Fibroblast of lung (primary cell): ENCODE data around the gene GTF2H1. TPM values are rescaled to one million over a fixed set of nuclear protein-coding genes. Genes with fewer than 3 reads are reported as not detected.

Source experiments
- DNase-seq, 2 donors: peaks; one replicate each; pipeline versions ENCODE4 v3.0.0 to v3.0.0-alpha.2; 2010; ENCODE audit warnings: low read depth in 2 of 2
- H2AFZ ChIP-seq: 2 replicates; pipeline ENCODE4 v1.5.1; 2012; ENCODE audit warnings: low read length, control low read depth, inconsistent platforms
- H3K27ac ChIP-seq: 2 replicates; pipeline ENCODE4 v1.5.1; 2011; ENCODE audit warnings: low read length, control low read depth; ENCODE audit not compliant: insufficient read depth
- H3K27me3 ChIP-seq: 2 replicates; pipeline ENCODE4 v1.5.1; 2011; ENCODE audit warnings: mild to moderate bottlenecking, low read length; ENCODE audit not compliant: control insufficient read depth, insufficient read depth
- H3K36me3 ChIP-seq: 2 replicates; pipeline ENCODE4 v1.5.1; 2011; ENCODE audit warnings: low read length; ENCODE audit not compliant: control insufficient read depth, insufficient read depth
- H3K4me1 ChIP-seq: 2 replicates; pipeline ENCODE4 v1.5.1; 2011; ENCODE audit warnings: low read length; ENCODE audit not compliant: control insufficient read depth, insufficient read depth; ENCODE audit errors: extremely low read depth
- H3K4me2 ChIP-seq: 2 replicates; pipeline ENCODE4 v1.5.1; 2011; ENCODE audit warnings: low read length, control low read depth; ENCODE audit not compliant: insufficient read depth; ENCODE audit errors: extremely low read depth
- H3K4me3 ChIP-seq, 4 experiments: fragments of 200-600 bp in 1 of 4; sonication (generic) in 1 of 4; replicated peaks in 1 of 4; 2 replicates each; pipeline ENCODE4 v1.5.1; 2011 to 2016; ENCODE audit warnings: low read length in 4 of 4, low read depth in 3 of 4, mild to moderate bottlenecking in 3 of 4, control low read depth in 2 of 4, inconsistent platforms in 1 of 4, mixed read lengths in 1 of 4; ENCODE audit not compliant: insufficient read depth in 1 of 4; ENCODE audit errors: control extremely low read depth in 1 of 4
- H3K79me2 ChIP-seq: 2 replicates; pipeline ENCODE4 v1.5.1; 2012; ENCODE audit warnings: mild to moderate bottlenecking, low read length, inconsistent platforms; ENCODE audit not compliant: control insufficient read depth, insufficient read depth
- H3K9ac ChIP-seq: 2 replicates; pipeline ENCODE4 v1.5.1; 2011; ENCODE audit warnings: mild to moderate bottlenecking, low read length, control low read depth; ENCODE audit not compliant: insufficient read depth
- H3K9me3 ChIP-seq: 2 replicates; pipeline ENCODE4 v1.5.1; 2012; ENCODE audit warnings: low read depth, low read length; ENCODE audit not compliant: control insufficient read depth, insufficient read depth
- H4K20me1 ChIP-seq: 2 replicates; pipeline ENCODE4 v1.5.1; 2011; ENCODE audit warnings: low read length; ENCODE audit not compliant: control insufficient read depth, insufficient read depth; ENCODE audit errors: extremely low read depth
- EZH2 ChIP-seq: IDR thresholded peaks from 2 replicates; pipeline ENCODE4 v1.5.1; 2012; ENCODE audit warnings: low read length, control low read depth, mild to moderate bottlenecking; ENCODE audit errors: missing control alignments
- polyA plus RNA-seq, 2 donors: library from polyadenylated mRNA; depleted of rRNA in 1 of 2; stranded (reverse) in 1 of 2; unstranded in 1 of 2; fragments of >200 nt; gene quantifications; 2 replicates each; pipeline ENCODE4 v1.2.1, GENCODE V29; 2011 to 2012; ENCODE audit warnings: missing spikeins in 1 of 2
- total RNA-seq: library from RNA; depleted of rRNA; stranded (reverse); fragments of >200 nt; gene quantifications from 2 replicates; pipeline ENCODE4 v1.2.1, GENCODE V29; 2014
- TF ChIP-seq, protein P1 (sequence below), 2 donors: IDR thresholded peaks in 1 of 2; conservative IDR thresholded peaks in 1 of 2; 1 replicate in 1 of 2; 2 replicates in 1 of 2; pipeline ENCODE4 v1.5.1; 2011 to 2012; ENCODE audit warnings: low read length in 2 of 2, control low read depth in 1 of 2, inconsistent platforms in 1 of 2, low read depth in 1 of 2, mild to moderate bottlenecking in 1 of 2

GTF2H1 gene
- total and polyA plus RNA-seq, 2 donors (not counting 1 experiment from before 2014, with no cell fraction given) = 56.1 to 63.6 TPM

DNA sequence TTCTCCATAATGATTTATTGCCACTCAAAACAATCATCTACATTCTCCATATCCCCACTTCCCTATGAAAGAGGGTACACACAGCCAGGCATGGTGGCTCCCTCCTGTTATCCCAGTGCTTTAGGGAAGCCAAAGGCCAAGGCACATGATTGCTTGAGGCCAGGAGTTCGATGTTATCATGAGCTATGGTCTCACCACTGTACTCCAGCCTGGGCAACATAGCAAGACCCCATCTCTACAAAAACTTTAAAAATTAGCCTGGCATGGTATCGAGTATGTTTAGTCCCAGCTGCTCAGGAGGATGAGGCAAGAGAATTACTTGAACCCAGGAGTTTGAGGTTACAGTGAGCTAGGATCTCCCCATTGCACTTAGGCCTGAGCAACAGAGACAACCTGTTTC lies 6.5 kb upstream of the GTF2H1 start:
- no peak for DNase-seq
- H3K4me1 ChIP-seq = peaks cover 2% of the 10 kb centered on the region
- H3K9ac ChIP-seq = no peak overlapping the region
- no peak for TF ChIP-seq EZH2
- TF ChIP-seq, protein P1, sequence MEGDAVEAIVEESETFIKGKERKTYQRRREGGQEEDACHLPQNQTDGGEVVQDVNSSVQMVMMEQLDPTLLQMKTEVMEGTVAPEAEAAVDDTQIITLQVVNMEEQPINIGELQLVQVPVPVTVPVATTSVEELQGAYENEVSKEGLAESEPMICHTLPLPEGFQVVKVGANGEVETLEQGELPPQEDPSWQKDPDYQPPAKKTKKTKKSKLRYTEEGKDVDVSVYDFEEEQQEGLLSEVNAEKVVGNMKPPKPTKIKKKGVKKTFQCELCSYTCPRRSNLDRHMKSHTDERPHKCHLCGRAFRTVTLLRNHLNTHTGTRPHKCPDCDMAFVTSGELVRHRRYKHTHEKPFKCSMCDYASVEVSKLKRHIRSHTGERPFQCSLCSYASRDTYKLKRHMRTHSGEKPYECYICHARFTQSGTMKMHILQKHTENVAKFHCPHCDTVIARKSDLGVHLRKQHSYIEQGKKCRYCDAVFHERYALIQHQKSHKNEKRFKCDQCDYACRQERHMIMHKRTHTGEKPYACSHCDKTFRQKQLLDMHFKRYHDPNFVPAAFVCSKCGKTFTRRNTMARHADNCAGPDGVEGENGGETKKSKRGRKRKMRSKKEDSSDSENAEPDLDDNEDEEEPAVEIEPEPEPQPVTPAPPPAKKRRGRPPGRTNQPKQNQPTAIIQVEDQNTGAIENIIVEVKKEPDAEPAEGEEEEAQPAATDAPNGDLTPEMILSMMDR (conservative IDR thresholded peaks at IDR 0.05 in 1 of 2, IDR thresholded peaks at IDR 0.05 in 1 of 2; ENCODE audit: low read depth in 1 of 2, low read length in 2 of 2) = no peak
- H2AFZ ChIP-seq = no peak overlapping the region
- no peaks in the 10 kb centered on the region for H3K27me3 ChIP-seq
- no peak overlapping the region for H3K4me3 ChIP-seq
- no peaks in the 10 kb centered on the region for H4K20me1 ChIP-seq
- H3K4me2 ChIP-seq = no peak overlapping the region
- no peaks in the 10 kb centered on the region for H3K36me3 ChIP-seq
- H3K27ac ChIP-seq = no peak overlapping the region
- H3K79me2 ChIP-seq = peaks cover 23% of the 10 kb centered on the region
- no peaks in the 10 kb centered on the region for H3K9me3 ChIP-seq

DNA sequence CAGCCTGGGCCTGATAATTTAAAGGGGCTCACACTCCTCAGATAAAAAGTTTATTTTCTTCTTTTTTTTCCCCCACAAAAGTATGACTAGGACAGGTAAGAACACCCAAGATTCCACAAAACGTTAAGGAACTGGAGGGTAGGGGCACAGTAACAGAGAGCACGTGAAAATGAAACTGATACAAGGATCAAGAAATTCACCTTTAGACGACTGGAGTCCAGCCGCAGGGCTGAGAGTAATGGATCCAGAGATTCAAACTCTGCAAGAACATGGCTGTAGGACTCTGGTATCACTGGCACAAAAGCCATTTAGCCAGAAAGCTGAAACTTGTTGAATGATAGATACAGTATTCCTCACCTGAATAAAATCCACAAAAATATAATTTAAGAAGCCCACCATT lies 4.8 kb upstream of the GTF2H1 start:
- Histone ChIP-seq H3K4me3 (no peak overlapping the region), H3K4me2 (no peak overlapping the region), H3K79me2 (peaks cover 28% of the 10 kb centered on the region), H3K9ac (no peak overlapping the region), H3K9me3 (no peaks in the 10 kb centered on the region), H3K36me3 (no peaks in the 10 kb centered on the region), H3K27ac (no peak overlapping the region), H4K20me1 (no peaks in the 10 kb centered on the region), H3K4me1 (peaks cover 2% of the 10 kb centered on the region), H3K27me3 (no peaks in the 10 kb centered on the region), H2AFZ (no peak overlapping the region)
- no peak for DNase-seq
- TF ChIP-seq, protein P1 (conservative IDR thresholded peaks at IDR 0.05 in 1 of 2, IDR thresholded peaks at IDR 0.05 in 1 of 2; ENCODE audit: low read depth in 1 of 2, low read length in 2 of 2) = no peak
- TF ChIP-seq EZH2 = no peak

DNA sequence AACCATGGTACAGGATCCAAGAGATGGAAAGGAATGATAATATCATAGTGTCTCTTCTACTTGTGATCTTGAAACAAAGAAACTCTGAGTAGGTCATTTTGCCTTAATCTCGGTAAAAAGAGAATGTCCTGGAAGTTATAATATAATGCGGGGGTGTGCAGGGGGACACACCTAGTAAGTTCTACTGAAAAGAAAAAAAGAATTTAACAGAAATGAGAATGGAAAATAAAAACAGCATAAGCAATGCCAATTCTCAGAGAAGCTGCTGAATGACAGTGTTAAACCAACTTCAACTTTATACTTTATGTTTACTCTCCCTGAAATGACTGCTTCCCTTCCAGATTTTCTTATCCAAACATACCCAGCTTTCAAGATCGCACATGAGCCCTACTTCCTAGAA lies 2.5 kb upstream of the GTF2H1 start:
- no peak for DNase-seq
- H3K36me3 ChIP-seq = no peaks in the 10 kb centered on the region
- peak overlapping the region; percentile 80 for H3K4me2 ChIP-seq
- no peaks in the 10 kb centered on the region for H3K27me3 ChIP-seq
- H4K20me1 ChIP-seq = no peaks in the 10 kb centered on the region
- no peak overlapping the region for H3K4me3 ChIP-seq
- TF ChIP-seq, protein P1 (conservative IDR thresholded peaks at IDR 0.05 in 1 of 2, IDR thresholded peaks at IDR 0.05 in 1 of 2; ENCODE audit: low read depth in 1 of 2, low read length in 2 of 2) = no peak
- no peak for TF ChIP-seq EZH2
- no peak overlapping the region for H2AFZ ChIP-seq
- H3K79me2 ChIP-seq = peaks cover 51% of the 10 kb centered on the region
- H3K9ac ChIP-seq = no peak overlapping the region
- no peak overlapping the region for H3K27ac ChIP-seq
- no peaks in the 10 kb centered on the region for H3K9me3 ChIP-seq
- H3K4me1 ChIP-seq = peaks cover 7% of the 10 kb centered on the region
